ENCODE data around the gene KCNG3.

The KCNG3 gene, protein sequence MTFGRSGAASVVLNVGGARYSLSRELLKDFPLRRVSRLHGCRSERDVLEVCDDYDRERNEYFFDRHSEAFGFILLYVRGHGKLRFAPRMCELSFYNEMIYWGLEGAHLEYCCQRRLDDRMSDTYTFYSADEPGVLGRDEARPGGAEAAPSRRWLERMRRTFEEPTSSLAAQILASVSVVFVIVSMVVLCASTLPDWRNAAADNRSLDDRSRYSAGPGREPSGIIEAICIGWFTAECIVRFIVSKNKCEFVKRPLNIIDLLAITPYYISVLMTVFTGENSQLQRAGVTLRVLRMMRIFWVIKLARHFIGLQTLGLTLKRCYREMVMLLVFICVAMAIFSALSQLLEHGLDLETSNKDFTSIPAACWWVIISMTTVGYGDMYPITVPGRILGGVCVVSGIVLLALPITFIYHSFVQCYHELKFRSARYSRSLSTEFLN

DNA sequence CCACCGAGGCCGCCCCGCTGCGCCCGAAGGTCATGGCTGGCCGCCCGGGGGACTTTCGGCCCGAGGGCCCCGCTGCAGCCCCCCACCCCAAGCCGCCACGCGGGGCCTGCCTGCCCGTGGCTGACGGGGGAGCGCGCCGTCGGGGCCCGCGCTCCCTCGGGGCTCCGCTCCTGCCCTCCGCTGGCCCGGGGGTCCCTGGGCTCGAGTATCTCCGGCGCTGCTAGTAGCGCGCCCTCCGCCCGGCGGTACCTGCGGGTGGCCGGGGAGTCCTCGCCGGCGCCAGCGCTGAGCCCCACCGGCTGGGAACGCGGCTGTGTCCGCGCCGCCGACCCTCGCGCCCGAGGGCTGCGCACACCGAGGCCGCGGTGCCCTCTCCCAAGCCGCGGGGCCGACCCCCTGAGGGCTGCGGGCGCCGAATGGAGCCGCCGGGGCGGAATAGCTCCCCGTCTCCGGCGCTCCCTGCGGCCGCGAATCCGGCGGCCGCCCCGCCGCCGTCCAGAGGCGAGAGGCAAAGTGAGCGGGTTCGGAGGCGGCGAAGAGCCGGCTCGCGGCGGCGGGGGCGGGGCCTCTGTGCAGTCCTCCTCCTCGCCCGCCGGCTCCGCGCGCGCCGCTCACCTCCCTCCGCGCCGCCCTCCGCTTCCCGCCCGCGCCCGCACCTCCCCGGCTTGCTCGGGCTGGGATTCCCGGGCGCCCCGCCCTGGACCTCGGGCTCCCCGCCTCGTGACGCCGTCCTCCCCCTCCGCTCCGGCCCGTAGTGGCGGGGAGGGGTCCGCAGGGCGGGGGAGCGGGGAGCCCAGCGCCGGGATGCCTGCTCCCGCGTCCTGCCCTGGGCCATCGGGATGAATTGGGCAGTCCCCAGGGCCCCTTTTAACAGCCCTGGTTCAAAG is at the start of gene KCNG3:
Gene KCNG3 (minus strand): TSS at position 515 of the 887 bp plus-strand sequence. CDS start 481 bp downstream, at position 34.
- DNase-seq: peak; percentile 44

DNA sequence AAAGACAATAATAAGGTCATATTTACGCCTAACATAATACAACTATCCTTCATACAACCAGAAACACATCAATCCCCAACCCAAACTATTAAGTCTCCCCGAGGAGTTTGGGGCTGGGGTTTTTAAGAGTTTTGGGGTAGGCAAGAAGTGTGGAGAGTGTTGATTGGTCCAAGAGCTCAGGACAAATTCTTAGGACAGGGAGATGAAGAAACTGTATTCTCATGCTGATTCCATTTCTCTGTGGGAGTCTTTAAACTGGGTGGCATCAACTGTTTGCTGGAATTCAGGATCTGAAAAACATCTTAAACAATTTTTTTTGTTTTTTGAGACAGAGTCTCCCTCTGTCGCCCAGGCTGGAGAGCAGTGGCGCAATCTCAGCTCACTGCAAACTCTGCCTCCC is 49.1 kb upstream of the KCNG3 start:
- no peak for DNase-seq

DNA sequence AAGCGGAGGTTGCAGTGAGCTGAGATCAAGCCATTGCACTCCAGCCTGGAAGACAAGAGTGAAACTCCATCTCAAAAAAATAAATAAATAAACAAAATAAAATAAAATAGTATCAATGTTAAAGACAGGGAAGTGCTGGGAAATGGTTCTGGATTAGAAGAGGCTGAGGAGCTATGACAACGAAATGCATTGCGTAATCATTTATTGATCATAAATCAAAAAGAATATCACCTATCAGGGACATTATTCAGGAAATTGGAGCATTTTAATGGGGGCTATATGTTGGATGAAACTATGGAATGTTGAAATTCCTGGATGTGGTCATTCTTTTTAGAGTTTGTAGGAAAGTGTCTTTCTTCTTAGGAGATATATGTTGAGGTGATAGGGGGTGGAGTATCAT is 43.7 kb upstream of the KCNG3 start:
- no peak for DNase-seq

DNA sequence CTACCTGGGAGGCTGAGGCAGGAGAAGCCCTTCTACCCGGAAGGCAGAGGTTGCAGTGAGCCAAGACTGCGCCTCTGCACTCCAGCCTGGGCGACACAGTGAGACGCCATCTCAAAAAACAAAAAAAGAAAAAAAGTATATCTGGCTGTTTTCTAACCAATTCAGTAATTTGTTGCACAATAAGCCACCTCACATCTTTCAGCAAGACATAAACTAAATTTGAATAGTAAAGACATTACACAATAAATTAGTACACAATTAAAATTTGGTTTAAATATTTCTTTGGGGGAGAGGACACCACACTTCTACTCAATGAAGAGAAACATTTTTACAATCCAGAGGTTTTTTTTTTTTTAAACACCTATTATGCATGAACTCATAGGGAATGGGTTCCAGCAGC is 38.6 kb upstream of the KCNG3 start:
- DNase-seq: no peak

DNA sequence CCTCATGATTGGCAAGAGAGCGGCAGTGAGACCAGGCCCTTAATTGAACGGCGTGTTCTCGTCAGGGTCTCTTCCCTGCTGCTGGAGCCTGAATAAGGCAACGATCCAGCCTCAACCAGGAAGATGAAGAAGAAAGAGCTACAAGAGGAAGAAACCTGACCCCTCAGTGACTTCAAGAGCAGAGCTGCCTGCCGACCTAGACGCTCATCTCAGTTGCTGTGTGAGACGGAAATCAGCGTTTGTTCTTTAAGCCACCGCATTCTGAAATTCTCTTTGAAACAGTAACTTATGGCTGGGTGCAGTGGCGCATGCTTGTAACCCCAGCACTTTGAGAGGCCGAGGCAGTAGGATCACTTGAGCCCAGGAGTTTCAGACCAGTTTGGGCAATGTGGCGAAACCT is 29.6 kb upstream of the KCNG3 start:
- DNase-seq: no peak

DNA sequence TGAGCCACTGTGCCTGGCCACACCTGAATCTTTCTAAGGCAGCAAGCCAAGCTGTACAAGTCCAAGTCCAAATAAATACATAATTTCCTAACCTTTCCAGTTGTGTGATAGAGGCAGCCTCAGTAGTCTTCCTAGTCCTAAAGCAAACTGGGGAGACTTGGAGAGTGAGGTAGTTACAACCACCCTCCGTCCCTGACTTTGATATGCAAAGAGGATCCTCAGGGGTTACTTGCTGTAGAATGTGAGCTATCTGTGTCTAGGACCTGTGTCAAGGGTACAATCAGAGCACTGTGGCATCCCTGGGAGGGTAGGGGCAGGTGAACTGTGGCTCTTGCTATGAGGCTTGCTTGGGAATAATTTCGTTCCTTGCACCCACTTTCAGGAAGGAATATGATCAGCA is 28.3 kb upstream of the KCNG3 start:
- no peak for DNase-seq

DNA sequence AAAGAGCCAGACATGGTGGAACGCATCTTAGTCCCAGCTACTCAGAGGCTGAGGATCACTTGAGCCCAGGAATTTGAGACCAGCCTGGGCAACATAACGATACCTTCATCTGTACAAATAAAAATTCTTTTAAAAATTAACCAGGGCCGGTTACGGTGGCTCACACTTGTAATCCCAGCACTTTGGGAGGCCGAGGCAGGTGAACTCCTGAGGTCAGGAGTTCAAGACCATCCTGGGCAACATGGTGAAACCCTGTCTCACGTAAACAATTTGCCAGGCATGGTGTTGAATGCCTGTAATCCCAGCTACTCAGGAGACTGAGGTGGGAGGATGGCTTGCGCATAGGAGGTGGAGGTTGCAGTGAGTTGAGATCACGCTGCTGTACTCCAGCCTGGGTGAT is 25.8 kb upstream of the KCNG3 start:
- DNase-seq: no peak

DNA sequence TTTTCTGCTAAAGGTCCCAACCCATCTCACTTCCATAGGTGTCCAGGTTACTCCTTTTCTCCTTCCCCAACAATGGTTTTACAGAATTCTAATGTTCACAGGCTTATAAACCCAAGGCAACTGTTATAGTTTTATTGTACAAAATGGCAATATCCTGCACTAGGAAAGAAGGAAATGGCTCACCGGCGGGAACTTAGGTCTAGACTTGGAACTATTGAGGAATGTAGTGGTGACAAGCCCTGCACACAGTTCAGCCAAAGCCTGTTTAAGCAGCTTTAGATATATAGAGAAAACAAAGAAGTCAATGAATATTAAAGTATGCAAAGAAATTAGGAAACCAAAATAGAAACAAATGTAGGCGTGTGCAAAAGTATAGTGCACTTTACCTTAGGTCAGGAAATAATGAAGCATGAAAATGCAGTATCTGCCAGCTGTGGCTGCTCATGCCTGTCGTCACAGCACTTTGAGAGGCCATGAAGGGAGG is 22.7 kb upstream of the KCNG3 start:
- DNase-seq: no peak

DNA sequence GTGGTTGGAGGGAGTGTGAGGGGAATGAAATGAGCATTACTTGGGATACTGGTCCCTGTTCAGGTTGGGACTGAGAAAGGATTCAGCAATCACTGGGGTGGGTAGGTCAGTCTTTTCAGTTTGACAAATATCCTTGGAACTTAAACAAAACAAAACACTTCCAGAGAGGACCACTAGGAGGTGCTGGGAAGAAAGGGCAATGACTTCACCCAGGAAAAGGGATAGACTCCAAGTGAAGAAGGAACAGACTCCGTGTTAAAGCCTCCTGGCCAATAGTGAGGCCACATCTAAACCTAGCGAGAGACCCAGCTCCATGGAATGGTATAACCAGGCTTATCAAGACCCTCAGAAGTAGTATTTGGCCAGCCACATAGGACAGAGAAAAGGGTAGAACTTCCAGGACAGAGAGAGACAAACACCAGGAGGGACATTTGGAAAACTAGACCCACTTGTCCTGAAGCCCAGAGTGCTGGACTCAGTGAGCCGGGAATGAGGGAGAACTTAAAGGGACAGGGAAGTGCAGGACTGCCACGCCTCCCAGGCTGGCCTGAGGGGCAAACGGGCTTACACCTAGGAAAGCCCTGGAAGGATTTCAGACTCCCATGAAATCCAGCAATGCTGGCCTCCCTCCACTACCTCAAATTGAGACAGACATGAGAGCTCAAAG is 19.6 kb upstream of the KCNG3 start:
- DNase-seq: no peak

DNA sequence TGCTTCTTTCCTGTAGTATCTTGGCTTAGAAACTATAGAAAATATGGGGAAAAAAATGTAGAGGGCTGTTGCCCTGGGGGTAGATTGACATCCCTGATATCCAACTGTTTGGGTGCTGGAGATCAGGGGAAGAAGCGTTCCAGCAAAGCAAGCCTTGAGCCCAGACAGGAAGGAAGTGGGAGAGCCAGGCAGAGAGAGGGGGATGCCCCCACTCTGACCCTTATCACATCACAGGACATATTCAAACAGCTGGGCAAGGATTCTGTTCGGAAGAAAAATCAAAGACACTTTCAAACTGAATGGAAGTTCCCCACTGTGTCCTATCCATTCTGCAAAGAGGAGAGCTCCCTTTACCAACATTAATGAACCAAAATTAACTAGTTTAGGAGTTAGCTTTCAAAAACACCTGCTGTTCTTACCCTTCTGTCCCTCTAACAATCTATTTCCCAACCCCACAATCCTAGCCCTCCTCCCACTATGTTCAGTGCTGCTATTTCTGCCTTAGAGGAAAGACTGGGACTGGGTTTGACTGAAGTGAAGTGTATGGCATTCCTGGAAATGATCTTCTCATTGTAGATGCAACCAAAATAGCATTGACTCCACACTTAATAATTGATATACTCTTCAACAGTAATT is 16.9 kb upstream of the KCNG3 start:
- DNase-seq: no peak

DNA sequence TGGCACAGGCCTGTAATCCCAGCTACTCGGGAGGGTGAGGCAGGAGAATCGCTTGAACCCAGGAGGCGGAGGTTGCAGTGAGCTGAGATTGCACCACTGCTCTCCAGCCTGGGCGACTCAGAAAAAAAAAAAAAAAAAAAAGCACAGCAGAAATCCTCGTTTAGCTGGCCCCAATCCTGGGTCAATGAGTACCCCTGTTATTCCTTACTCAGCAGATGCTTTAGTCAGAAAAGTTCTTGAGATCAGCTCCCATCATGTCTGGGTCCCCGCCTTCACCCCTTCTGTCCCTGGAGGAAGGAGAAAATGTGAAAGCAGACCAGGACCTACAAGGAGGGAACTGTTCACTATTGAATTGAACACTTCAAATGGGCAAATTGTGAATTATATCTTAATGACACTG is 16.4 kb upstream of the KCNG3 start:
- no peak for DNase-seq

DNA sequence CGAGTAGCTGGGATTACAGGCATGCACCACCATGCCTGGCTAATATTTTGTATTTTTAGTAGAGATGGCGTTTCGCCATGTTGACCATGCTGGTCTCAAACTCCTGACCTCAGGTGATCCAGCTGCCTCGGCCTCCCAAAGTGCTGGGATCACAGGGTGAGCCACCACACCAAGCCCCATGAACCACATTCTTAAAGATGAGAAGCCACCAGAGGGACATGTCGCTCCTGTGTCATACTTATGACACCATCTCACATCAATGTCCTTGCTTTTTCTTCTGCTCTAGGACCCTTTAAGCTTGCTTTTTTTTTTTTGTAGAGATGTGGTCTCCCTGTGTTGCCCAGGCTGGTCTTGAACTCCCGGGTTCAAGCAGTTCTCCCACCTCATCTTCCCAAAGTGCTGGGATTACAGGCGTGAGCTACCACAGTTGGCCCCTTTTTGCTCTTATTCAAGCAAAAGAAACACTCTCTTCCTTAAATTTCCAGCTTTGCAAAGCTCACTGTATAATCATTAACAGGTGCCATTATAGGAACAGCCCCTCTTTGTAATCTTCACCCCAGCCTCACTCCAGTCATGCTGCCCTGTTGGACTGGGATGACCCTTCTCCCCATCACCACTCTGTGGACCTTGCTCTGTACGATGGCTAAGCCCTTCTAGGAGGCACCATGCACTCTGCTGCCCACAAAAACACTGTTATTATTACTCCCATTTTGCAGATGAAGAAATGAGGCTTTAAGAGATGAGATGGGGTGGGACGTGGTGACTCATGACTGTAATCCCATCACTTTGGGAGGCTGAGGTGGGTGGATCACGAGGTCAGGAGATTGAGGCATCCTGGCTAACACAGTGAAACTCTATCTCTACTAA is 10.8 kb upstream of the KCNG3 start:
- no peak for DNase-seq

DNA sequence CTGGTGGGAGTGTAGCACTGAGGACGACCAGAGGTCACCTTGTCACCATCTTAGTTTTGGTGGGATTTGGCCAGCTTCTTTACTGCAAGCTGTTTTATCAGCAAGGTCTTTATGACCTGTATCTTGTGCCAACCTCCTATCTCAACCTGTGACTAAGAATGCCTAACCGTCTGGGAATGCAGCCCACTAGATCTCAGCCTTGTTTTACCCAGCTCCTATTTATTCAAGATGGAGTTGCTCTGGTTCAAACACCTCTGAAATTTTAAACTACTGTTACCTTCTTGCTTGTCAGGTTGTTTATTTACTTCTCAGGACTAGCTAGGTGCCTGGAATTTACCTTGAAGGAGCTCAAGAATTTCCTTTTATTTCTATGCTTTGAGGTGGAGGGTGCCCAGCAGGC is 9.5 kb upstream of the KCNG3 start:
- DNase-seq: no peak

DNA sequence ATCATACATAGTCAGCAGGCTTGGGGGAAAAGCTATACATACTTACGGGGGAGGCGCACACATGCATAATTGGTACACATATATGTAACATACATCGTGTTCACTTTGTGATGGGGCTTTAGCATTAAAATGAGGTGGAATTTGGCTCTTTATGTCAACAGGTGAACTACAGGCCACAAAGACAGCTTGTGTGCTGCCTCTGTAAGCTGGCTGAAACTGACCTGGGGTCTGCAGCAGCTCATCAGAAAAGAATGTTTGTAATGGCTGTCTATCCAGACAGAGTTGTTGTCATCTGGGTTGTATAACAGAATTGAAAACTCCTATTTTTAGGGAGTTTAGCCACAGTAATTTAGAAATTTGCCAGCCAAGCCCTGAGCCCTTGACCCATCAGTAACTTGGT is 4.7 kb upstream of the KCNG3 start:
- no peak for DNase-seq

DNA sequence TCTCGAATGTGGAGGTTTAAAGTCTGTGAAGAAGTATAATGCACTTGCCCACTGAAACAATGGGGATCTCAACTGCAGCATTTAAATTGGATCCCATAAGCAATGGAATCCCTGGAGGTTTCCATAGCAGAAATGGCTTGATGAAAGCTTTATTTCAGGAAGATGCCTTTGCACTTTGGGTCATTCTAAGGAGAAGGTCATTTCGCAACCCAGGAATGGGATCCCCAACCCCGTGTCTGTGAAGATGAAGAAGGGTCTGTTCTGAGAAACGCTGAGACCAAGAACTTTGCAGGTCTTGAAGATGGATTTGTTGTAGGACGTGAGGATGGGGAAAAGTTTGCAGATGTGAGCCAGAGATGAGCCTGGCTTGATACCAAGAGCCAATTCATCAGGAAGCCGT is 1.8 kb upstream of the KCNG3 start:
- no peak for DNase-seq

DNA sequence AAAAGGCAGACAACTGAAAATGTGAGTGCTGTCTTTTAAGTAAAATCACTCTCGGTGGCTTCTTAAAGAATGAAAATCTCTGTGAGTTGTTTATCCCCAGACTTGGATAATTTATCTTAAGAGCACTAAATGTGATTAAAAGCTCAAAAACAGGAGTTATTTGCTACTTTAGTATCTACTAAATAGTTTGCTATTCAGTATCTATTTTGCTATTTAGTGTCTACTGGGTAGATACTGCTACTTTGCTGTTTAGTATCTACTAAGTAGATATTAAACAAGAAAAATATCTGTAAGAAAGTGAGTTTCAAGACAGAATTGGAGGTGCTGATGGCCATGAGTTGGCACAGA is 1.4 kb upstream of the KCNG3 start:
- no peak for DNase-seq

DNA sequence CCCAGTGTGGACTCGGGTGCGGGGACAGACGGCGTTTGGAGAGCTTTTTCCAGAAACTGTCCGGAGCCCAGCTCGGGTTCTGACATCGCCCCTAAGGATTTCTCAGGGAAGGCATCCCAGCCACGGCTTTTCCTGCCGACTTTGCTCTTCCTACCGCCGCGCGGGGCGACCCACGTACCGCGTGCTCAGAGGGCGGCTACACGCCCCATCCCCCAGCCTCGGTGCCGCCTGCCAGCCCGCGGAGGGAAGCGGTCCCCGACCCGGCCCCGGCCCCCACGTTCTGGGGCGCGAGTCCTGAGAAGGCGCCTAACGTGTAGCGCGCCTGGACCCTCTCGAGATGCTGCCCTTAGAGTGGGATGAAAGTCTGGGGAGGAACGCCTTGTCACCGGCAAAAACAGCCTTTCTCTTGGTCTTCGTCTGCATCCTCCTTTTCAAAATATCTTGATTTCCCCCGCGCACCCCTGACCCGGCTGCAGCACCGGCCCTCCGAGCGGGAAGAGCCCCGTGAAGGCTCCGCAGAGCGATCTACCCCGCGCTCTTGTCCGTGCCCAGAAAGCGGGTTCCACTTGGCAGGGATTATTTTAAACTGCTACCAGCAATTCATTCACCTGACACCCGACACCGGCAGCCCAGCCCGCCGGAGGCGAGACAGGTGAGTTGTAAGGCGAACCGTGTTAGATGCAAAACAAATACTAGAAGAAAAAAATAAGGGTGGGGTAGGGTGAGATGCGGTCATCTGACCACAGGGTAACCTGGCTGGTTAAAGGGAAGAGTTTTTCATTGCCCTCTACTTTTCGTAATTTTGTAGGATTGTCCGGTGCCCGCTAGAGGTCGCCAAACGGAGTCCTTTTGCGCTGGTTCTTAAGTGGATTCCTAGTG is 812 bp upstream of the KCNG3 start:
- peak; percentile 76 for DNase-seq

DNA sequence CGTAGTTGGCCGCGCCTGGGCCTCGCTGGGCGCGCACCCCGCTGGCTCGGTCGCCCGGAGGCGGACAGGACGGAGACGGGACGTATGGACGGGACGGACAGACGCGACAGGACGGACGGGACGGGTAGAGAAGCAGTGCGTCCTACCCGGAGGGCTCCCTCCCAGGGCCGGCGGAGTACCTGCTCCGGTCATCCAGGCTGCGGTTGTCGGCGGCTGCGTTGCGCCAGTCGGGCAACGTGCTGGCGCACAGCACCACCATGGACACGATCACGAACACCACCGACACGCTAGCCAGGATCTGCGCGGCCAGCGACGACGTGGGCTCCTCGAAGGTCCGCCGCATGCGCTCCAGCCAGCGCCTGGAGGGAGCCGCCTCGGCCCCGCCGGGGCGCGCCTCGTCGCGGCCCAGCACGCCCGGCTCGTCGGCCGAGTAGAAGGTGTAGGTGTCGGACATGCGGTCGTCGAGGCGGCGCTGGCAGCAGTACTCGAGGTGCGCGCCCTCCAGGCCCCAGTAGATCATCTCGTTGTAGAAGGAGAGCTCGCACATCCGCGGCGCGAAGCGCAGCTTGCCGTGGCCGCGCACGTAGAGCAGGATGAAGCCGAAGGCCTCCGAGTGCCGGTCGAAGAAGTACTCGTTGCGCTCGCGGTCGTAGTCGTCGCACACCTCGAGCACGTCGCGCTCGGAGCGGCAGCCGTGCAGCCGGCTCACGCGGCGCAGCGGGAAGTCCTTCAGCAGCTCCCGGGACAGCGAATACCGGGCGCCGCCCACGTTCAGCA is 903 bp downstream of the KCNG3 start:
- DNase-seq: no peak

DNA sequence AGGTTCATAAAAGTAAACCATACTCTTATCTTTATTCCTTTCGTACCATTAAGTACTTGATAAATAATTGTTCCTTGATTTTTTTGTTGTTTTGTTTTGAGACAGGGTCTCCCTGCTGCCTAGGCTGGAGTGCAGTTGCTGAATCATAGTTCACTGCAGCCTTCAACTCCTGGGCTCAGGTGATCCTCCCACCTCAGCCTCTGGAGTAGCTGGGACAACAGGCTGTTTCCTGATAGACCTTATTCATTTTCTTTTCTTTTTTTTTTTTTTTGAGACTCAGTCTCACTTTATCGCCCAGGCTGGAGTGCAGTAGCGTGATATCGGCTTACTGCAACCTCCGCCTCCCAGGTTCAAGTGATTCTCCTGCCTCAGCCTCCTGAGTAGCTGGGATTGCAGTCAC is 5.5 kb downstream of the KCNG3 start:
- no peak for DNase-seq
